ENCODE measurements around the gene UGT3A2.

GRCh38 chr5:36031223-36031622 lies 35.5 kb downstream of the UGT3A2 start:
- TF ChIP-seq POLR2A (IDR thresholded peaks at IDR 0.05): no peak
- no peak for TF ChIP-seq CTCF (IDR thresholded peaks at IDR 0.05)
